Fibroblast of lung (primary cell): Measurements from ENCODE around the gene PLTP. TPM values are rescaled to one million over a fixed set of nuclear protein-coding genes. Genes with fewer than 3 reads are reported as not detected.

Experiments used
- DNase-seq, 2 donors: peaks; one replicate each; pipeline versions ENCODE4 v3.0.0 to v3.0.0-alpha.2; 2010; ENCODE audit warnings: low read depth in 2 of 2
- H2AFZ ChIP-seq: 2 replicates; pipeline ENCODE4 v1.5.1; 2012; ENCODE audit warnings: low read length, control low read depth, inconsistent platforms
- H3K27ac ChIP-seq: 2 replicates; pipeline ENCODE4 v1.5.1; 2011; ENCODE audit warnings: low read length, control low read depth; ENCODE audit not compliant: insufficient read depth
- H3K27me3 ChIP-seq: 2 replicates; pipeline ENCODE4 v1.5.1; 2011; ENCODE audit warnings: mild to moderate bottlenecking, low read length; ENCODE audit not compliant: control insufficient read depth, insufficient read depth
- H3K36me3 ChIP-seq: 2 replicates; pipeline ENCODE4 v1.5.1; 2011; ENCODE audit warnings: low read length; ENCODE audit not compliant: control insufficient read depth, insufficient read depth
- H3K4me1 ChIP-seq: 2 replicates; pipeline ENCODE4 v1.5.1; 2011; ENCODE audit warnings: low read length; ENCODE audit not compliant: control insufficient read depth, insufficient read depth; ENCODE audit errors: extremely low read depth
- H3K4me2 ChIP-seq: 2 replicates; pipeline ENCODE4 v1.5.1; 2011; ENCODE audit warnings: low read length, control low read depth; ENCODE audit not compliant: insufficient read depth; ENCODE audit errors: extremely low read depth
- H3K4me3 ChIP-seq, 4 experiments: fragments of 200-600 bp in 1 of 4; sonication (generic) in 1 of 4; replicated peaks in 1 of 4; 2 replicates each; pipeline ENCODE4 v1.5.1; 2011 to 2016; ENCODE audit warnings: low read length in 4 of 4, low read depth in 3 of 4, mild to moderate bottlenecking in 3 of 4, control low read depth in 2 of 4, inconsistent platforms in 1 of 4, mixed read lengths in 1 of 4; ENCODE audit not compliant: insufficient read depth in 1 of 4; ENCODE audit errors: control extremely low read depth in 1 of 4
- H3K79me2 ChIP-seq: 2 replicates; pipeline ENCODE4 v1.5.1; 2012; ENCODE audit warnings: mild to moderate bottlenecking, low read length, inconsistent platforms; ENCODE audit not compliant: control insufficient read depth, insufficient read depth
- H3K9ac ChIP-seq: 2 replicates; pipeline ENCODE4 v1.5.1; 2011; ENCODE audit warnings: mild to moderate bottlenecking, low read length, control low read depth; ENCODE audit not compliant: insufficient read depth
- H3K9me3 ChIP-seq: 2 replicates; pipeline ENCODE4 v1.5.1; 2012; ENCODE audit warnings: low read depth, low read length; ENCODE audit not compliant: control insufficient read depth, insufficient read depth
- H4K20me1 ChIP-seq: 2 replicates; pipeline ENCODE4 v1.5.1; 2011; ENCODE audit warnings: low read length; ENCODE audit not compliant: control insufficient read depth, insufficient read depth; ENCODE audit errors: extremely low read depth
- EZH2 ChIP-seq: IDR thresholded peaks from 2 replicates; pipeline ENCODE4 v1.5.1; 2012; ENCODE audit warnings: low read length, control low read depth, mild to moderate bottlenecking; ENCODE audit errors: missing control alignments
- polyA plus RNA-seq, 2 donors: library from polyadenylated mRNA; depleted of rRNA in 1 of 2; stranded (reverse) in 1 of 2; unstranded in 1 of 2; fragments of >200 nt; gene quantifications; 2 replicates each; pipeline ENCODE4 v1.2.1, GENCODE V29; 2011 to 2012; ENCODE audit warnings: missing spikeins in 1 of 2
- total RNA-seq: library from RNA; depleted of rRNA; stranded (reverse); fragments of >200 nt; gene quantifications from 2 replicates; pipeline ENCODE4 v1.2.1, GENCODE V29; 2014
- TF ChIP-seq, protein P1 (sequence below), 2 donors: IDR thresholded peaks in 1 of 2; conservative IDR thresholded peaks in 1 of 2; 1 replicate in 1 of 2; 2 replicates in 1 of 2; pipeline ENCODE4 v1.5.1; 2011 to 2012; ENCODE audit warnings: low read length in 2 of 2, control low read depth in 1 of 2, inconsistent platforms in 1 of 2, low read depth in 1 of 2, mild to moderate bottlenecking in 1 of 2

Gene PLTP
- total and polyA plus RNA-seq, 2 donors (not counting 1 experiment from before 2014, with no cell fraction given) = 63.1 to 110 TPM

DNA sequence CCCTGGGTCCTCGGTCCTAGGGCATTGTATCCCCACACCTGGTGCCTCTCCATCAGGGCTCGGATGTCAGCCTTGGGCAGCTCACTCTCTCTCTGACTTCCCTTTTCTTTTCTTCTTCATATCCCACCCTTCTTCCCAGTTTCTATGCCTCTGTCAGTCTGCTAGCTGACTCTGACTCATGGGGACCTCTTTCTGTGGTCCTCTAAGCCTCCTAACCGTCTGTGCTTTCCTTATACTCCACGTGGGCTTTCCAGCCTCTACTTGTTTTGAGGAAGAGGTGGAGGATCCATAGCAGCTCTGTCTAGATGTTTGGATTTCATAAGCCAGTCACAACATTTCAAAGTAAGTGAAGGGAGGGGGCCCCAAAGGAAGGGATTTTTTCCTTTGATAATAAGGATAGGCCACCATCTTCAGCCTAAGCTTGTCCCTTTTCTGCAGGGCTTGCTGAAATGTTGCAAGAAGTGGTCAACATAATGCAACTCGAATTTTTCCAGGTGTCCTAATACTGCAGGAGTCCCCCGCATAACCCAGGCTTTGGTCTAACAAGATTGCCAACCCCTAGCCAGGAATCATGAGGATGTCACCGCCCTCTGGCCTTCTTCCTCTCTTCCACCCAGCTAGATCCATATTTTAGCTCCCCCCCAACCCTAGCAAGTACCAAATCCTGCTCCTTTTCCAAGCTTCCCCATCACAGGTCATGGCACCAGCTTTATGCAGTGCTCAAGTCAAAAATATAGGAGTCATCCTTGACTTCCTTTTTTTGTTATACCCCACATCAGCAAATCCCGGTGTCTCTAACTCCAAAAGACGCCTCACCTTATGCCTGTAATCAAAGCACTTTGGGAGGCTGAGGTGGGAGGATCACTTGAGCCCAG is 8.7 kb upstream of the PLTP start:
- Histone ChIP-seq H3K79me2 (no peaks in the 10 kb centered on the region), H3K4me3 (peak overlapping the region in 1 of 4 experiments; percentile 8), H2AFZ (peak overlapping the region; percentile 1), H3K4me2 (peak overlapping the region; percentile 79), H3K36me3 (no peaks in the 10 kb centered on the region), H3K27me3 (no peaks in the 10 kb centered on the region), H4K20me1 (no peaks in the 10 kb centered on the region), H3K4me1 (peaks cover 25% of the 10 kb centered on the region), H3K9me3 (no peaks in the 10 kb centered on the region), H3K9ac (no peak overlapping the region), H3K27ac (peak overlapping the region; percentile 46)
- TF ChIP-seq EZH2 = no peak
- TF ChIP-seq, protein P1, sequence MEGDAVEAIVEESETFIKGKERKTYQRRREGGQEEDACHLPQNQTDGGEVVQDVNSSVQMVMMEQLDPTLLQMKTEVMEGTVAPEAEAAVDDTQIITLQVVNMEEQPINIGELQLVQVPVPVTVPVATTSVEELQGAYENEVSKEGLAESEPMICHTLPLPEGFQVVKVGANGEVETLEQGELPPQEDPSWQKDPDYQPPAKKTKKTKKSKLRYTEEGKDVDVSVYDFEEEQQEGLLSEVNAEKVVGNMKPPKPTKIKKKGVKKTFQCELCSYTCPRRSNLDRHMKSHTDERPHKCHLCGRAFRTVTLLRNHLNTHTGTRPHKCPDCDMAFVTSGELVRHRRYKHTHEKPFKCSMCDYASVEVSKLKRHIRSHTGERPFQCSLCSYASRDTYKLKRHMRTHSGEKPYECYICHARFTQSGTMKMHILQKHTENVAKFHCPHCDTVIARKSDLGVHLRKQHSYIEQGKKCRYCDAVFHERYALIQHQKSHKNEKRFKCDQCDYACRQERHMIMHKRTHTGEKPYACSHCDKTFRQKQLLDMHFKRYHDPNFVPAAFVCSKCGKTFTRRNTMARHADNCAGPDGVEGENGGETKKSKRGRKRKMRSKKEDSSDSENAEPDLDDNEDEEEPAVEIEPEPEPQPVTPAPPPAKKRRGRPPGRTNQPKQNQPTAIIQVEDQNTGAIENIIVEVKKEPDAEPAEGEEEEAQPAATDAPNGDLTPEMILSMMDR (conservative IDR thresholded peaks at IDR 0.05 in 1 of 2, IDR thresholded peaks at IDR 0.05 in 1 of 2; ENCODE audit: low read depth in 1 of 2, low read length in 2 of 2) = no peak
- peak in 1 of 2 donors; percentile 41 for DNase-seq

GRCh38 chr20:45919542-45920399 is 7.8 kb upstream of the PLTP start:
- no peaks in the 10 kb centered on the region for H3K9me3 ChIP-seq
- peak overlapping the region; percentile 34 for H3K9ac ChIP-seq
- no peaks in the 10 kb centered on the region for H4K20me1 ChIP-seq
- H3K27ac ChIP-seq = peak overlapping the region; percentile 46
- DNase-seq = peak; percentile 85 to 97
- H3K36me3 ChIP-seq = no peaks in the 10 kb centered on the region
- peaks cover 25% of the 10 kb centered on the region for H3K4me1 ChIP-seq
- H3K4me2 ChIP-seq = peak overlapping the region; percentile 79
- H2AFZ ChIP-seq = peak overlapping the region; percentile 1
- TF ChIP-seq EZH2 = no peak
- H3K4me3 ChIP-seq = peak overlapping the region in 2 of 4 experiments; percentile 8 to 18
- no peaks in the 10 kb centered on the region for H3K27me3 ChIP-seq
- no peaks in the 10 kb centered on the region for H3K79me2 ChIP-seq

DNA sequence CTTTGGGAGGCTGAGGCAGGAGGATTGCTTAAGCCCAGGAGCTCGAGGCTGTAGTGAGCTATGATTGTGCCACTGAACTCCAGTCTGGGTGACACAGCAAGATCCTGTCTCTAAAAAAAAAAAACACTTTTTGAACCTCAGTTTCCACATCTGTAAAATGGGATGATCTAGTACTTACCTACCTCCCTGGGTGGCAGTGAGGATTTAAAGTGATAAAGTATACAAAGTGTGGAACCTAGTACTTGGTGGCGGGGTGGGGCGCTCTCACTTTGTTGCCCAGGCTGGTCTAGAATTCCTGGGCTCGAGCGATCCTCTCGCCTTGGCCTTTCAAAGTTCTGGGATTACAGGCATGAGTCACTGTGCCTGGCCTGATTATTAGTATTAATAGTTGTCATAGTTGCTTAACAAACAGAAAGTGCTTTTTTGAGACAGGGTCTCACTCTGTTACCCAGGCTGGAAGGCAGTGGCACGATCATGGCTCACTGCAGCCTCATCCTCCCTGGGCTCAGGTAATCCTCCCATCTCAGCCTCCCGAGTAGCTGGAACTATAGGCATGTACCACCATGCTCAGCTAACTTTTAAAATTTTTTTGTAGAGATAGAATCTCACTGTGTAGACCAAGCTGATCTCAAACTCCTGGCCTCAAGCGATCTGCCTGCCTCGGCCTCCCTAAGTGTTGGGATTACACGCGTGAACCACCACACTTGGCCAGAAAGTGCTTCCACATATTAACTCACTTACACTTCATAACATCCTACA is 7.0 kb upstream of the PLTP start:
- no peak overlapping the region for H3K4me3 ChIP-seq
- no peak overlapping the region for H3K9ac ChIP-seq
- peaks cover 21% of the 10 kb centered on the region for H3K4me1 ChIP-seq
- no peaks in the 10 kb centered on the region for H4K20me1 ChIP-seq
- DNase-seq = peak; percentile 29 to 44
- H3K4me2 ChIP-seq = no peak overlapping the region
- H3K9me3 ChIP-seq = no peaks in the 10 kb centered on the region
- H2AFZ ChIP-seq = no peak overlapping the region
- TF ChIP-seq, protein P1 (conservative IDR thresholded peaks at IDR 0.05 in 1 of 2, IDR thresholded peaks at IDR 0.05 in 1 of 2; ENCODE audit: low read depth in 1 of 2, low read length in 2 of 2) = no peak
- no peak for TF ChIP-seq EZH2
- H3K27ac ChIP-seq = peak overlapping the region; percentile 18
- H3K36me3 ChIP-seq = no peaks in the 10 kb centered on the region
- no peaks in the 10 kb centered on the region for H3K27me3 ChIP-seq
- H3K79me2 ChIP-seq = no peaks in the 10 kb centered on the region
